Activated CD4-positive, alpha-beta T cell treated with anti-CD3 and anti-CD28 coated beads, Interleukin-2, amount 10 ng/mL, durations not matched to agents 7 days and 5 days (primary cell): ENCODE results near the gene EPB41L5. TPM values are rescaled to one million over a fixed set of nuclear protein-coding genes. Genes with fewer than 3 reads are reported as not detected.

Source experiments
- CTCF ChIA-PET: fragments of 350-600 bp; sonication (Branson Sonifier 250); formaldehyde crosslinking; loops from one replicate; lab custom pipeline; 2021; ENCODE audit warnings: antibody characterized with exemption; lab: Charles Lee
- POLR2A ChIA-PET: fragments of 350-600 bp; sonication (Branson Sonifier 250); formaldehyde crosslinking; loops from one replicate; lab custom pipeline; 2021; ENCODE audit warnings: antibody characterized with exemption; lab: Charles Lee
- DNase-seq: peaks from one replicate; pipeline ENCODE4 v3.0.0-alpha.2; 2020
- H3K27ac Mint-ChIP-seq: one replicate; pipeline ENCODE4 v1.8.0; 2021; ENCODE audit warnings: mild to moderate bottlenecking, moderate library complexity, mixed read lengths
- H3K27me3 Mint-ChIP-seq: one replicate; pipeline ENCODE4 v1.8.0; 2021; ENCODE audit warnings: mixed read lengths
- H3K36me3 Mint-ChIP-seq: one replicate; pipeline ENCODE4 v1.8.0; 2021; ENCODE audit warnings: low read depth, mixed read lengths
- H3K4me1 Mint-ChIP-seq: one replicate; pipeline ENCODE4 v1.8.0; 2021; ENCODE audit warnings: mixed read lengths
- H3K4me3 Mint-ChIP-seq: one replicate; pipeline ENCODE4 v1.8.0; 2021; ENCODE audit warnings: mild to moderate bottlenecking, moderate library complexity, mixed read lengths
- H3K9me3 Mint-ChIP-seq: one replicate; pipeline ENCODE4 v1.8.0; 2021; ENCODE audit warnings: mixed read lengths
- total RNA-seq, 2 experiments: library from RNA; stranded (reverse); gene quantifications; one replicate each; pipeline ENCODE4 v1.2.3, GENCODE V29; 2021

EPB41L5 gene
- total RNA-seq, 2 experiments from 2014 or later, result 3.4 to 3.7 TPM

GRCh38 chr2:120221616-120222015 is 208.7 kb downstream of the EPB41L5 start:
- Mint-ChIP-seq H3K27me3 (no peaks in the 10 kb centered on the region), H3K36me3 (peaks cover 66% of the 10 kb centered on the region), H3K4me3 (peak overlapping the region; percentile 66), H3K4me1 (peaks cover 54% of the 10 kb centered on the region), H3K27ac (peak overlapping the region; percentile 62), H3K9me3 (peaks cover 2% of the 10 kb centered on the region)
- CTCF ChIA-PET, result interaction anchor here (1.5 kb wide), 1 partner anchor 26 kb away, joined by 4 read pairs; no protein-coding TSS in a partner anchor
- POLR2A ChIA-PET, result no interaction called here
- DNase-seq, result no peak

- POLR2A ChIA-PET, result interaction anchor here (1.0 kb wide), 3 partner anchors 10 to 91 kb away, joined by 4 to 5 read pairs (median 4); no protein-coding TSS in a partner anchor
- DNase-seq, result no peak
Measured at GRCh38 chr2:120222186-120223033, 209.5 kb downstream of the EPB41L5 start.

GRCh38 chr2:120223034-120223912 is 210.4 kb downstream of the EPB41L5 start, which contains the start of gene TMEM185B:
Gene TMEM185B (minus strand): TSS chr2:120223400. CDS start chr2:120222976, 424 bp downstream.
- Mint-ChIP-seq H3K36me3 (peaks cover 73% of the 10 kb centered on the region), H3K4me3 (peak within 1 kb of the TSS; percentile 76), H3K27me3 (no peaks in the 10 kb centered on the region), H3K9me3 (no peaks in the 10 kb centered on the region), H3K4me1 (peaks cover 70% of the 10 kb centered on the region), H3K27ac (peak within 1 kb of the TSS; percentile 92)
- POLR2A ChIA-PET, result interaction anchor here (1.0 kb wide), 3 partner anchors 9 to 90 kb away, joined by 4 to 5 read pairs (median 4); no protein-coding TSS in a partner anchor
- peak; percentile 89 for DNase-seq
- CTCF ChIA-PET, result interaction anchor here (0.6 to 1.5 kb wide), 8 partner anchors 8 to 89 kb away, joined by 3 to 5 read pairs (median 4); no protein-coding TSS in a partner anchor

More at GRCh38 chr2:120222186-120223033, 209.5 kb downstream of the EPB41L5 start:
- peaks cover 71% of the 10 kb centered on the region for H3K36me3 Mint-ChIP-seq
- no peaks in the 10 kb centered on the region for H3K27me3 Mint-ChIP-seq
- peaks cover 62% of the 10 kb centered on the region for H3K4me1 Mint-ChIP-seq
- H3K27ac Mint-ChIP-seq, result peak overlapping the region; percentile 92
- peak overlapping the region; percentile 66 for H3K4me3 Mint-ChIP-seq
- CTCF ChIA-PET, result interaction anchor here (0.6 to 1.5 kb wide), 8 partner anchors 9 to 90 kb away, joined by 3 to 5 read pairs (median 4); no protein-coding TSS in a partner anchor
- H3K9me3 Mint-ChIP-seq, result no peaks in the 10 kb centered on the region

GRCh38 chr2:120224256-120224655 is 211.4 kb downstream of the EPB41L5 start:
- peaks cover 78% of the 10 kb centered on the region for H3K4me1 Mint-ChIP-seq
- H3K36me3 Mint-ChIP-seq, result peaks cover 73% of the 10 kb centered on the region
- no peaks in the 10 kb centered on the region for H3K9me3 Mint-ChIP-seq
- H3K27me3 Mint-ChIP-seq, result no peaks in the 10 kb centered on the region
- ChIA-PET POLR2A (no interaction called here), CTCF (interaction anchor here (1.1 kb wide), 1 partner anchor 15 kb away, joined by 3 read pairs; no protein-coding TSS in a partner anchor)
- peak overlapping the region; percentile 76 for H3K4me3 Mint-ChIP-seq
- no peak for DNase-seq
- peak overlapping the region; percentile 91 for H3K27ac Mint-ChIP-seq

GRCh38 chr2:120224735-120225548 is 212.1 kb downstream of the EPB41L5 start:
- H3K4me1 Mint-ChIP-seq, result peaks cover 82% of the 10 kb centered on the region
- H3K27ac Mint-ChIP-seq, result peak overlapping the region; percentile 91
- H3K36me3 Mint-ChIP-seq, result peaks cover 73% of the 10 kb centered on the region
- DNase-seq, result no peak
- no peaks in the 10 kb centered on the region for H3K9me3 Mint-ChIP-seq
- peak overlapping the region; percentile 76 for H3K4me3 Mint-ChIP-seq
- H3K27me3 Mint-ChIP-seq, result no peaks in the 10 kb centered on the region
- CTCF ChIA-PET, result interaction anchor here (0.5 to 1.1 kb wide), 4 partner anchors 15 to 555 kb away, joined by 3 to 4 read pairs (median 3); no protein-coding TSS in a partner anchor
- POLR2A ChIA-PET, result interaction anchor here (1.0 kb wide), 1 partner anchor 92 kb away, joined by 3 read pairs; no protein-coding TSS in a partner anchor

GRCh38 chr2:120225549-120226065 is 212.7 kb downstream of the EPB41L5 start:
- Mint-ChIP-seq H3K9me3 (no peaks in the 10 kb centered on the region), H3K27ac (peak overlapping the region; percentile 50), H3K4me3 (no peak overlapping the region), H3K36me3 (peaks cover 71% of the 10 kb centered on the region), H3K4me1 (peaks cover 82% of the 10 kb centered on the region), H3K27me3 (no peaks in the 10 kb centered on the region)
- ChIA-PET POLR2A (interaction anchor here (1.0 kb wide), 1 partner anchor 91 kb away, joined by 3 read pairs; no protein-coding TSS in a partner anchor), CTCF (interaction anchor here (0.5 to 1.0 kb wide), 3 partner anchors 17 to 555 kb away, joined by 3 to 4 read pairs (median 3); no protein-coding TSS in a partner anchor)
- DNase-seq, result no peak

GRCh38 chr2:120226316-120226715 is 213.4 kb downstream of the EPB41L5 start:
- Mint-ChIP-seq H3K36me3 (peaks cover 71% of the 10 kb centered on the region), H3K9me3 (no peaks in the 10 kb centered on the region), H3K27ac (peak overlapping the region; percentile 37), H3K4me1 (peaks cover 75% of the 10 kb centered on the region), H3K27me3 (no peaks in the 10 kb centered on the region), H3K4me3 (no peak overlapping the region)
- ChIA-PET CTCF (no interaction called here), POLR2A (no interaction called here)
- no peak for DNase-seq

- Mint-ChIP-seq H3K4me3 (peak overlapping the region; percentile 96), H3K9me3 (no peaks in the 10 kb centered on the region), H3K4me1 (peaks cover 65% of the 10 kb centered on the region), H3K27me3 (no peaks in the 10 kb centered on the region), H3K27ac (peak overlapping the region; percentile 69), H3K36me3 (peaks cover 71% of the 10 kb centered on the region)
- CTCF ChIA-PET, result interaction anchor here (0.9 to 1.2 kb wide), 2 partner anchors 11 to 48 kb away, joined by 3 to 4 read pairs; no protein-coding TSS in a partner anchor
- POLR2A ChIA-PET, result no interaction called here
- DNase-seq, result no peak
Measured at GRCh38 chr2:120227111-120227991, 214.5 kb downstream of the EPB41L5 start.

- CTCF ChIA-PET, result interaction anchor here (0.9 to 1.2 kb wide), 2 partner anchors 12 to 49 kb away, joined by 3 to 4 read pairs; no protein-coding TSS in a partner anchor
Measured at GRCh38 chr2:120228503-120228902, 215.6 kb downstream of the EPB41L5 start.

More at GRCh38 chr2:120228503-120228902, 215.6 kb downstream of the EPB41L5 start:
- peaks cover 69% of the 10 kb centered on the region for H3K36me3 Mint-ChIP-seq
- peak overlapping the region; percentile 87 for H3K27ac Mint-ChIP-seq
- POLR2A ChIA-PET, result no interaction called here
- H3K4me3 Mint-ChIP-seq, result peak overlapping the region; percentile 96
- no peak for DNase-seq
- H3K9me3 Mint-ChIP-seq, result no peaks in the 10 kb centered on the region
- peaks cover 73% of the 10 kb centered on the region for H3K4me1 Mint-ChIP-seq
- H3K27me3 Mint-ChIP-seq, result no peaks in the 10 kb centered on the region
